Progenitor cell of endocrine pancreas (in vitro differentiated cells): ENCODE measurements around the gene CORO2B. TPM values are rescaled to one million over a fixed set of nuclear protein-coding genes. Genes with fewer than 3 reads are reported as not detected.

Experiments used
- DNase-seq: peaks from one replicate; pipeline ENCODE4 v3.0.0; 2021; ENCODE audit warnings: low spot score; ENCODE audit not compliant: unreplicated experiment
- H3K27ac Mint-ChIP-seq: 2 replicates; pipeline ENCODE4 v1.8.0; 2021; ENCODE audit warnings: mild to moderate bottlenecking, moderate library complexity, mixed read lengths
- H3K27me3 Mint-ChIP-seq: 2 replicates; pipeline ENCODE4 v1.8.0; 2021; ENCODE audit warnings: mixed read lengths
- H3K36me3 Mint-ChIP-seq: 2 replicates; pipeline ENCODE4 v1.8.0; 2022; ENCODE audit warnings: mixed read lengths; ENCODE audit not compliant: insufficient read depth
- H3K4me1 Mint-ChIP-seq: 2 replicates; pipeline ENCODE4 v1.8.0; 2021; ENCODE audit warnings: low read depth, mixed read lengths
- H3K4me3 Mint-ChIP-seq: 2 replicates; pipeline ENCODE4 v1.8.0; 2021; ENCODE audit warnings: low read depth, mild to moderate bottlenecking, moderate library complexity, mixed read lengths
- H3K9me3 Mint-ChIP-seq: 2 replicates; pipeline ENCODE4 v1.8.0; 2021; ENCODE audit warnings: low read depth, mixed read lengths
- CTCF ChIP-seq: fragments of 200-600 bp; sonication (generic); IDR thresholded peaks from one replicate; pipeline ENCODE4 v1.5.0; 2021; ENCODE audit warnings: antibody characterized with exemption, mild to moderate bottlenecking; ENCODE audit not compliant: unreplicated experiment
- total RNA-seq: library from RNA; stranded (reverse); gene quantifications from 2 replicates; pipeline ENCODE4 v1.2.1, GENCODE V29; 2021

CORO2B gene
- total RNA-seq, 1 donor from 2014 or later: 1.5 TPM

GRCh38 chr15:68608206-68608843 lies 29.5 kb downstream of the CORO2B start:
- Mint-ChIP-seq H3K4me1 (no peaks in the 10 kb centered on the region), H3K9me3 (no peaks in the 10 kb centered on the region), H3K27ac (no peak overlapping the region), H3K27me3 (peaks cover 21% of the 10 kb centered on the region), H3K36me3 (no peaks in the 10 kb centered on the region), H3K4me3 (no peak overlapping the region)
- TF ChIP-seq CTCF: no peak
- DNase-seq: no peak

GRCh38 chr15:68608844-68609232 lies 30.0 kb downstream of the CORO2B start:
- no peak for DNase-seq
- TF ChIP-seq CTCF: no peak
- Mint-ChIP-seq H3K27ac (no peak overlapping the region), H3K27me3 (peaks cover 16% of the 10 kb centered on the region), H3K36me3 (no peaks in the 10 kb centered on the region), H3K4me1 (no peaks in the 10 kb centered on the region), H3K9me3 (no peaks in the 10 kb centered on the region), H3K4me3 (no peak overlapping the region)

GRCh38 chr15:68609629-68610028 lies 30.8 kb downstream of the CORO2B start:
- H3K9me3 Mint-ChIP-seq: no peaks in the 10 kb centered on the region
- no peak overlapping the region for H3K27ac Mint-ChIP-seq
- H3K4me3 Mint-ChIP-seq: no peak overlapping the region
- DNase-seq: no peak
- peaks cover 19% of the 10 kb centered on the region for H3K27me3 Mint-ChIP-seq
- H3K36me3 Mint-ChIP-seq: no peaks in the 10 kb centered on the region
- TF ChIP-seq CTCF: no peak
- H3K4me1 Mint-ChIP-seq: peaks cover 2% of the 10 kb centered on the region

GRCh38 chr15:68610825-68611224 lies 32.0 kb downstream of the CORO2B start:
- Mint-ChIP-seq H3K27me3 (peaks cover 22% of the 10 kb centered on the region), H3K27ac (no peak overlapping the region), H3K36me3 (no peaks in the 10 kb centered on the region), H3K4me3 (no peak overlapping the region), H3K9me3 (no peaks in the 10 kb centered on the region), H3K4me1 (peaks cover 2% of the 10 kb centered on the region)
- no peak for DNase-seq
- TF ChIP-seq CTCF: no peak

- H3K9me3 Mint-ChIP-seq: no peaks in the 10 kb centered on the region
- peaks cover 2% of the 10 kb centered on the region for H3K4me1 Mint-ChIP-seq
- no peak for TF ChIP-seq CTCF
These were observed 33.7 kb downstream of the CORO2B start for GRCh38 chr15:68612503-68612902.

More at GRCh38 chr15:68612503-68612902, 33.7 kb downstream of the CORO2B start:
- no peak for DNase-seq
- Mint-ChIP-seq H3K36me3 (no peaks in the 10 kb centered on the region), H3K27ac (no peak overlapping the region), H3K27me3 (peaks cover 26% of the 10 kb centered on the region), H3K4me3 (no peak overlapping the region)
